SJCRH30 (cell line): ENCODE data around the gene SLX4IP. TPM values are rescaled to one million over a fixed set of nuclear protein-coding genes. Genes with fewer than 3 reads are reported as not detected.

Experiments used
- DNase-seq, 2 experiments: peaks; one replicate each; pipeline ENCODE4 v3.0.0-alpha.2; 2015 to 2020
- H3K27ac ChIP-seq: fragments of 250-450 bp; sonication (Bioruptor Pico); 2 replicates; pipeline ENCODE4 v1.5.1; 2020; ENCODE audit warnings: mild to moderate bottlenecking, moderate library complexity
- H3K27me3 ChIP-seq: fragments of 250-450 bp; sonication (Bioruptor Pico); 2 replicates; pipeline ENCODE4 v1.5.1; 2020; ENCODE audit warnings: mild to moderate bottlenecking, moderate library complexity
- H3K36me3 ChIP-seq: fragments of 250-450 bp; sonication (Bioruptor Pico); 2 replicates; pipeline ENCODE4 v1.5.1; 2020; ENCODE audit warnings: mild to moderate bottlenecking, moderate library complexity
- H3K4me1 ChIP-seq: fragments of 250-450 bp; sonication (Bioruptor Pico); 2 replicates; pipeline ENCODE4 v1.5.1; 2020; ENCODE audit warnings: mild to moderate bottlenecking, moderate library complexity
- H3K4me3 ChIP-seq: fragments of 250-450 bp; sonication (Bioruptor Pico); 2 replicates; pipeline ENCODE4 v1.5.1; 2020; ENCODE audit warnings: mild to moderate bottlenecking, moderate library complexity
- H3K9me3 ChIP-seq: fragments of 250-450 bp; sonication (Bioruptor Pico); replicated peaks from 2 replicates; pipeline ENCODE4 v1.5.1; 2020; ENCODE audit warnings: mild to moderate bottlenecking, moderate library complexity
- total RNA-seq: library from RNA; depleted of rRNA; stranded (reverse); fragments of >200 nt; shearing (Covaris generic); gene quantifications from 2 replicates; pipeline ENCODE4 v1.2.3, GENCODE V29; 2014

The SLX4IP gene
- total RNA-seq, 1 experiment from 2014 or later = 11.5 TPM

- Histone ChIP-seq H3K27ac (no peak overlapping the region), H3K4me3 (no peak overlapping the region), H3K4me1 (peaks cover 11% of the 10 kb centered on the region; the same call in 1 of the 2 replicates), H3K36me3 (no peaks in the 10 kb centered on the region), H3K27me3 (no peaks in the 10 kb centered on the region), H3K9me3 (no peaks in the 10 kb centered on the region)
- no peak for DNase-seq
Measured at GRCh38 chr20:10666221-10667076, 231.3 kb downstream of the SLX4IP start.

- H3K4me1 ChIP-seq = peaks cover 11% of the 10 kb centered on the region; the same call in 1 of the 2 replicates
- H3K4me3 ChIP-seq = no peak overlapping the region
- H3K9me3 ChIP-seq = no peaks in the 10 kb centered on the region
- no peaks in the 10 kb centered on the region for H3K36me3 ChIP-seq
- no peaks in the 10 kb centered on the region for H3K27me3 ChIP-seq
- DNase-seq = no peak
- H3K27ac ChIP-seq = no peak overlapping the region
Measured at GRCh38 chr20:10667077-10667401, 231.9 kb downstream of the SLX4IP start.

- no peaks in the 10 kb centered on the region for H3K9me3 ChIP-seq
- no peak overlapping the region for H3K27ac ChIP-seq
- DNase-seq = no peak
- H3K36me3 ChIP-seq = no peaks in the 10 kb centered on the region
- peaks cover 11% of the 10 kb centered on the region; the same call in 1 of the 2 replicates for H3K4me1 ChIP-seq
- no peak overlapping the region for H3K4me3 ChIP-seq
- no peaks in the 10 kb centered on the region for H3K27me3 ChIP-seq
Measured at GRCh38 chr20:10667560-10668167, 232.6 kb downstream of the SLX4IP start.

- DNase-seq = no peak
- Histone ChIP-seq H3K4me3 (no peak overlapping the region), H3K27me3 (no peaks in the 10 kb centered on the region), H3K27ac (no peak overlapping the region), H3K36me3 (no peaks in the 10 kb centered on the region), H3K4me1 (peaks cover 11% of the 10 kb centered on the region; the same call in 1 of the 2 replicates), H3K9me3 (no peaks in the 10 kb centered on the region)
Measured at GRCh38 chr20:10668677-10669368, 233.7 kb downstream of the SLX4IP start.

GRCh38 chr20:10669843-10670446 lies 234.8 kb downstream of the SLX4IP start:
- H3K9me3 ChIP-seq = no peaks in the 10 kb centered on the region
- no peaks in the 10 kb centered on the region for H3K27me3 ChIP-seq
- H3K36me3 ChIP-seq = no peaks in the 10 kb centered on the region
- peaks cover 4% of the 10 kb centered on the region; the same call in 1 of the 2 replicates for H3K4me1 ChIP-seq
- H3K4me3 ChIP-seq = peak overlapping the region; percentile 72; the same call in 1 of the 2 replicates
- no peak for DNase-seq
- no peak overlapping the region for H3K27ac ChIP-seq

- no peaks in the 10 kb centered on the region for H3K27me3 ChIP-seq
- peak overlapping the region; percentile 74 for H3K27ac ChIP-seq
- DNase-seq = peak in 1 of 2 experiments; percentile 45
- H3K4me3 ChIP-seq = peak overlapping the region; percentile 72
- no peaks in the 10 kb centered on the region for H3K4me1 ChIP-seq
- H3K36me3 ChIP-seq = no peaks in the 10 kb centered on the region
- H3K9me3 ChIP-seq = no peaks in the 10 kb centered on the region
Measured at GRCh38 chr20:10670501-10671220, 235.6 kb downstream of the SLX4IP start.

GRCh38 chr20:10671221-10671918 lies 236.3 kb downstream of the SLX4IP start:
- Histone ChIP-seq H3K4me1 (no peaks in the 10 kb centered on the region), H3K27ac (peak overlapping the region; percentile 74), H3K27me3 (no peaks in the 10 kb centered on the region), H3K4me3 (peak overlapping the region; percentile 72), H3K36me3 (no peaks in the 10 kb centered on the region), H3K9me3 (no peaks in the 10 kb centered on the region)
- peak; percentile 95 for DNase-seq

- Histone ChIP-seq H3K36me3 (no peaks in the 10 kb centered on the region), H3K27ac (peak overlapping the region; percentile 74), H3K9me3 (no peaks in the 10 kb centered on the region), H3K4me1 (no peaks in the 10 kb centered on the region), H3K27me3 (no peaks in the 10 kb centered on the region), H3K4me3 (peak overlapping the region; percentile 72)
- DNase-seq = peak in 1 of 2 experiments; percentile 93
Measured at GRCh38 chr20:10671919-10672623, 237.0 kb downstream of the SLX4IP start.

- H3K36me3 ChIP-seq = no peaks in the 10 kb centered on the region
- H3K27me3 ChIP-seq = no peaks in the 10 kb centered on the region
- H3K9me3 ChIP-seq = no peaks in the 10 kb centered on the region
- peak; percentile 58 to 67 for DNase-seq
- H3K4me1 ChIP-seq = 0 out of 2 replicates have a peak, but pooled peaks cover 2% of the 10 kb centered on the region
- peak overlapping the region; percentile 74 for H3K27ac ChIP-seq
- H3K4me3 ChIP-seq = peak overlapping the region; percentile 72
Measured at GRCh38 chr20:10672624-10673127, 237.6 kb downstream of the SLX4IP start.

- peak; percentile 30 to 62 for DNase-seq
- H3K4me3 ChIP-seq = peak overlapping the region; percentile 72
- H3K9me3 ChIP-seq = no peaks in the 10 kb centered on the region
- no peaks in the 10 kb centered on the region for H3K27me3 ChIP-seq
- 0 out of 2 replicates have a peak, but pooled peaks cover 5% of the 10 kb centered on the region for H3K4me1 ChIP-seq
- H3K36me3 ChIP-seq = no peaks in the 10 kb centered on the region
- no peak overlapping the region for H3K27ac ChIP-seq
Measured at GRCh38 chr20:10673176-10673841, 238.2 kb downstream of the SLX4IP start.

GRCh38 chr20:10673842-10674683 lies 239.0 kb downstream of the SLX4IP start, which contains the start of gene JAG1:
JAG1 (minus strand) TSS chr20:10673999; CDS start chr20:10673530, 469 bp downstream.
- H3K36me3 ChIP-seq = no peaks in the 10 kb centered on the region
- DNase-seq = peak; percentile 93 to 96

More at GRCh38 chr20:10673842-10674683, 239.0 kb downstream of the SLX4IP start, which contains the start of gene JAG1:
- Histone ChIP-seq H3K4me1 (0 out of 2 replicates have a peak, but pooled peaks cover 5% of the 10 kb centered on the region), H3K27me3 (no peaks in the 10 kb centered on the region), H3K4me3 (peak within 1 kb of the TSS; percentile 72), H3K27ac (peak within 1 kb of the TSS; percentile 33; the same call in 1 of the 2 replicates), H3K9me3 (no peaks in the 10 kb centered on the region)
